Choroid plexus epithelial cell (primary cell): ENCODE results near the gene RHEB.

Experiments used
- DNase-seq: peaks from one replicate; pipeline ENCODE4 v3.0.0-alpha.2; 2010; ENCODE audit warnings: low read depth
- H3K4me3 ChIP-seq: 2 replicates; pipeline ENCODE4 v1.5.1; 2011; ENCODE audit warnings: low read depth, mild to moderate bottlenecking, control low read depth, low read length, moderate library complexity
- TF ChIP-seq, protein P1 (sequence below): conservative IDR thresholded peaks from 2 replicates; pipeline ENCODE4 v1.5.1; 2011; ENCODE audit warnings: low read depth, mild to moderate bottlenecking, control low read depth, inconsistent platforms, low read length, moderate library complexity

Gene RHEB

DNA sequence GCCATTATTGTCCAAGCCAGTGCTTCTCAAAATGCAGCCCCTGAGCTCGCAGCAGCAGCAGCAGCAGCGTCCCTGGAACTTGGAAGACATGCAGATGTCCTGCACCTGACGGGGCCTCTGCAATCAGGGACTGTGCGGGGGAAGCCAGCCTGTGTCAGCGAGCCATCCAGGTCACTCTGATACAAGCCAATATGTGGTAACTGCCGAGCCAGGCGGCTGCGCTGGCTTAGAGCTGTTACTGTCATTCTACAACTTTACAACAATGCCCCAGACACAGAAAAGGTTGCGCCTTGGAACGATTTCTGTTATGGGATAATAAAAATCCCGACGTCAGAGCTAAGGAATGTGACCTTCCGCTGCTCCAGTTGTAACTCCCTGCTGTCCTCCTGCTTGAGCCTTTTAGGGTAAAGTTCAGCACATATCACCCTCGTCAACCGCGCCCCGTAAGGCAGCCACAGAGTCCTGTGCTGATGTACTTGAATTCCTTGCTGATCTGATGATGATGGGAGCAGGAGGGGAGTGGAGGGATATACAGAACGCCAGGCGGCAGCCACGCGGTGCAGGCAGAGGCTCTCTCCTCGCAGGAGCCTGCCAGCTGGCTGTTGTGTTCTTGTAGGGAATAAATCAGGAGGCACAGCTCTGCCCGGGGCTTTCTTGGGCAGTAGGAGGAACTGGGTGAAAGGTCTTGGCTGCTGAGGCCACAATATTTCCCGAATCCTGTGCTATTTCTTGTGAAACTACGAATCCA, 59.8 kb downstream of the RHEB start:
- peak overlapping the region; percentile 31 for H3K4me3 ChIP-seq
- peak; percentile 92 for DNase-seq
- TF ChIP-seq, protein P1, sequence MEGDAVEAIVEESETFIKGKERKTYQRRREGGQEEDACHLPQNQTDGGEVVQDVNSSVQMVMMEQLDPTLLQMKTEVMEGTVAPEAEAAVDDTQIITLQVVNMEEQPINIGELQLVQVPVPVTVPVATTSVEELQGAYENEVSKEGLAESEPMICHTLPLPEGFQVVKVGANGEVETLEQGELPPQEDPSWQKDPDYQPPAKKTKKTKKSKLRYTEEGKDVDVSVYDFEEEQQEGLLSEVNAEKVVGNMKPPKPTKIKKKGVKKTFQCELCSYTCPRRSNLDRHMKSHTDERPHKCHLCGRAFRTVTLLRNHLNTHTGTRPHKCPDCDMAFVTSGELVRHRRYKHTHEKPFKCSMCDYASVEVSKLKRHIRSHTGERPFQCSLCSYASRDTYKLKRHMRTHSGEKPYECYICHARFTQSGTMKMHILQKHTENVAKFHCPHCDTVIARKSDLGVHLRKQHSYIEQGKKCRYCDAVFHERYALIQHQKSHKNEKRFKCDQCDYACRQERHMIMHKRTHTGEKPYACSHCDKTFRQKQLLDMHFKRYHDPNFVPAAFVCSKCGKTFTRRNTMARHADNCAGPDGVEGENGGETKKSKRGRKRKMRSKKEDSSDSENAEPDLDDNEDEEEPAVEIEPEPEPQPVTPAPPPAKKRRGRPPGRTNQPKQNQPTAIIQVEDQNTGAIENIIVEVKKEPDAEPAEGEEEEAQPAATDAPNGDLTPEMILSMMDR: peak; percentile 72

DNA sequence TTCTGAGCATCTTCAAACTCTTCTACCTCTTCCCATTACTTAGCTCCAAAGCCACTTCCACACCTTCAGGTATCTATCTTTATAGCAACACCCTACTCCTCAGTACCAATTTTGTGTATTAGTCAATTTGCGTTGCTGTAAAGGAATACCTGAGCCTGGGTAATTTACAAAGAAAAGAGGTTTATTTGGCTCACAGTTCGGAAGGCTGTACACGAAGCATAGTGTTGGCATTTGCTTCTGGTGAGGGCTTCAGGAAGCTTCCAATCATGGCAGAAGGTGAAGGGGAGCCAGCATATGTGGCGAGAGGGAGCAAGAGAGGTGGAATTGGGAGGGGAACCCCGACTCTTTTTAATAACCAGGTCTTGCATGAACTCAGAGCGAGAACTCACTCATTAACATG, 62.2 kb downstream of the RHEB start:
- H3K4me3 ChIP-seq: no peak overlapping the region
- TF ChIP-seq, protein P1: no peak
- DNase-seq: no peak

DNA sequence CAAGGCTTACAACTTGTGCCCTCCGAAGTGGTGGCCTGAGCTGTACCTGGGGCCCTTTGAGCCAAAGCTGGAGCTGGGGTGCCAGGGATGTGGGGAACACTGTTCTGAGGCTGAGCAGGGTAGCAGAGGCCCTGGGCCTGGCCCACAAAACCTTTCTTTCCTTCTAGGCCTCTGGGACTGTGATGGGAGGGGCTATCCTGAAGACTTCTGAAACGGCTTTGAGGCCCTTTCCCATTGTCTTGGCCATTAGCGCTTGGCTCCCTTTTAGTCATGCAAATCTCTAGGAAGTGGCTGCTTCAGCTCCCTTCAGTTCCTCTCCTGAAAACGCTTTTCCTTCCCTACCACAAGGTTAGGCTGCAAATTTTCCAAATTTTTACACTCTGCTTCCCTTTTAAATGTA, 62.9 kb downstream of the RHEB start:
- TF ChIP-seq, protein P1: no peak
- DNase-seq: no peak
- no peak overlapping the region for H3K4me3 ChIP-seq

DNA sequence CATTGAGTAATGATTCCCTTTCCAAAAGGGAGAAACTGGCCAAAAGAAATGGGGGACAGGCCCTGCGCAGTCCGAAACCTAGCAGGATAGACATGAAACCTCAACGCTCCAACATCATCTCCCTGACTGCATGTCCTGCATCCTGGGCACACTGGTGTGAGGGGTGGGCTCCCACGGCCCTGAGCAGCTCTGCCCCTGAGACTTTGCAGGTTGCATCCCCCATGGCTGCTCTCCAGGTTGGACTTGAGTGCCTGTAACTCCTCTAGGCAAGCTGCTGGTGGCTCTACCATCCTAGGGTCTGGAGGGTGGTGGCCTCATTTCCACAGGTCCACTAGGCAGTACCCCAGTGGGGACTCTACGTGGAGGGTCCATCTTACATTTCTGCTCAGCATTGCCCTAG, 63.4 kb downstream of the RHEB start:
- TF ChIP-seq, protein P1: no peak
- no peak for DNase-seq

DNA sequence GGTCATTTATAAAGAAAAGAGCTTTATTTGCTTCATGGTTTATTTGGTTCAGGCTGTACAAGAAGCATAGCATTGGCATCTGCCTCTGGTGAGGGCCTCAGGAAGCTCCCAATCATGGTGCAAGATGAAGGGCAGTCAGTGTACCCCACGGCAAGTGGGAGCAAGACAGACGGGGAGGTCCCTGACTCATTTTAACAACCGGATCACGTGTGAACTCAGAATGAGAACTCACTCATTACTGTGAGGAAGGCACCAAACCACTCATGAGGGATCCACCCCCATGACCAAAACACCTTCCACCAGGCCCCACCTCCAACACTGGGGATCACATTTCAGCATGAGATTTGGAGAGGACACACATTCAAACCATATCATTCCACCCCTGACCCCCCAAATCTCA, 64.0 kb downstream of the RHEB start:
- no peak for DNase-seq
- no peak overlapping the region for H3K4me3 ChIP-seq
- TF ChIP-seq, protein P1: no peak

More for the DNA sequence above, 63.4 kb downstream of the RHEB start:
- no peak overlapping the region for H3K4me3 ChIP-seq

DNA sequence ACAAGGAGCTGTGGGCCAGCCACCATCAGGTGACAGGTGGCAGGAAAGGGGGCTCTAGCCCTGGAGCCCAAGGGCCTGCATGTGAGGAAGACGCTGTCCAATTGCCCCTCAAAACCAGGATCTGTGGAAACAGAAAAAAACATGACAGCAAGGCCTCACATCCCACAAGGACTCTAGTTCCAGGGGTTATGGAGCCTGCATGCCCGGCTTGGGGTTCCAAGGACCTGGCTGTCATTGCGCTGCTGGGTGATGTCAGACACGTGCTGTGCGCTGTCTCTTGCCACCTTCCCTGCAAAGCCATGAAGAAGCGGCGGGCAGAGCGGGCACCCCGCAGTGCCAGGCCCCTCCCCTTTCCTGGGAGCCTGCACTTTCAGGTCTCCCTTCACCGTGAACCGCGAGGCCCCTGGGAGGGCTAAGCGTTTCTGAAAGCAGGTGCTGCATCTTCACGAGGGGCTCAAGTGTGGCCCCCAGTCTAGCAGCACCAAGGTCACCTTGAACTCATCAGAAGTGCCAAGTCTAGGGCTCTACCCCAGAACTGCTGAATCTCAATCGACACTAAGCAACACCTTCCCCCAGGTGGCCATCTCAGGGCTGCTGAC, 64.7 kb downstream of the RHEB start:
- no peak overlapping the region for H3K4me3 ChIP-seq
- DNase-seq: no peak

More for the DNA sequence above, 64.7 kb downstream of the RHEB start:
- TF ChIP-seq, protein P1: no peak
